Esophagus muscularis mucosa (tissue), 4 donors: ENCODE measurements around the gene GALNT11.

Experiments
- EP300 ChIP-seq: sonication (generic); formaldehyde crosslinking; IDR thresholded peaks from one replicate; pipeline ENCODE4 v1.6.1; 2017; ENCODE audit warnings: antibody characterized with exemption
- POLR2AphosphoS5 ChIP-seq, 2 donors: sonication (generic); formaldehyde crosslinking; IDR thresholded peaks; one replicate each; pipeline ENCODE4 v1.6.1; 2017; ENCODE audit warnings: antibody characterized with exemption in 2 of 2
- TF ChIP-seq, protein P1 (sequence below), 3 experiments: fragments of 200-600 bp in 2 of 3; fragments of 450-650 bp in 1 of 3; sonication (generic) in 2 of 3; IDR thresholded peaks; one replicate each; pipeline ENCODE4 v1.5.1; 2017 to 2019; ENCODE audit warnings: antibody characterized with exemption in 3 of 3, mild to moderate bottlenecking in 2 of 3, moderate library complexity in 1 of 3

DNA sequence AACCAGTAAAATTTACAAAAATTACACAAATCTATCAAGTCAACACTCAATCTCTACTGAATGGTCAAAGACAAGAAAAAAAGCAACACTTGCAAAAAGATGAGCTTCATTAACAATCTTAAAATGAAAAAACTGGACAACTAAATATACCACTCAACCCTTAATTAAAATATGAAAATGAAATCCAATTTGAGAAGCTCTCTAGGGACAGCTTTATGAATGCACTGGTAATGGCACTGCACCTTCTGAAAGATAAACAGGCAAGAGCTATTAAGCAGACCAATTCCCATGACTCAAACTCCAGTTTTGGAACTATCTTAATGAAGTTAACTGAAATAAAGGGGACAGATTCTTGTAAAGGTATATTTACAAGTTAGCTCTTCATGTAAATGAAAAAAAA, 135.7 kb downstream of the GALNT11 start:
- TF ChIP-seq EP300 = no peak
- TF ChIP-seq, protein P1, sequence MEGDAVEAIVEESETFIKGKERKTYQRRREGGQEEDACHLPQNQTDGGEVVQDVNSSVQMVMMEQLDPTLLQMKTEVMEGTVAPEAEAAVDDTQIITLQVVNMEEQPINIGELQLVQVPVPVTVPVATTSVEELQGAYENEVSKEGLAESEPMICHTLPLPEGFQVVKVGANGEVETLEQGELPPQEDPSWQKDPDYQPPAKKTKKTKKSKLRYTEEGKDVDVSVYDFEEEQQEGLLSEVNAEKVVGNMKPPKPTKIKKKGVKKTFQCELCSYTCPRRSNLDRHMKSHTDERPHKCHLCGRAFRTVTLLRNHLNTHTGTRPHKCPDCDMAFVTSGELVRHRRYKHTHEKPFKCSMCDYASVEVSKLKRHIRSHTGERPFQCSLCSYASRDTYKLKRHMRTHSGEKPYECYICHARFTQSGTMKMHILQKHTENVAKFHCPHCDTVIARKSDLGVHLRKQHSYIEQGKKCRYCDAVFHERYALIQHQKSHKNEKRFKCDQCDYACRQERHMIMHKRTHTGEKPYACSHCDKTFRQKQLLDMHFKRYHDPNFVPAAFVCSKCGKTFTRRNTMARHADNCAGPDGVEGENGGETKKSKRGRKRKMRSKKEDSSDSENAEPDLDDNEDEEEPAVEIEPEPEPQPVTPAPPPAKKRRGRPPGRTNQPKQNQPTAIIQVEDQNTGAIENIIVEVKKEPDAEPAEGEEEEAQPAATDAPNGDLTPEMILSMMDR (IDR thresholded peaks at IDR 0.05) = no peak
- TF ChIP-seq POLR2AphosphoS5 (IDR thresholded peaks at IDR 0.05) = no peak
